Immature natural killer cell (primary cell): ENCODE measurements around the gene HOXD3. TPM values are rescaled to one million over a fixed set of nuclear protein-coding genes. Genes with fewer than 3 reads are reported as not detected.

ENCODE experiments used
- DNase-seq, 3 donors: peaks; one replicate each; pipeline ENCODE4 v3.0.0; 2022; ENCODE audit warnings: mixed read lengths in 1 of 3
- H3K27ac Mint-ChIP-seq, 6 donors: one replicate each; pipeline ENCODE4 v1.8.0; 2020; ENCODE audit warnings: mixed read lengths in 6 of 6, mild to moderate bottlenecking in 5 of 6, inconsistent platforms in 4 of 6, moderate library complexity in 3 of 6
- H3K27me3 Mint-ChIP-seq, 3 donors: one replicate each; pipeline ENCODE4 v1.8.0; 2020 to 2021; ENCODE audit warnings: low read depth in 3 of 3, mild to moderate bottlenecking in 3 of 3, mixed read lengths in 3 of 3, moderate library complexity in 3 of 3, inconsistent platforms in 1 of 3
- H3K36me3 Mint-ChIP-seq, 3 donors: one replicate each; pipeline ENCODE4 v1.8.0; 2020; ENCODE audit warnings: mixed read lengths in 3 of 3, inconsistent platforms in 2 of 3, mild to moderate bottlenecking in 2 of 3
- H3K4me1 Mint-ChIP-seq, 2 donors: one replicate each; pipeline ENCODE4 v1.8.0; 2020; ENCODE audit warnings: inconsistent platforms in 2 of 2, mild to moderate bottlenecking in 2 of 2, mixed read lengths in 2 of 2, moderate library complexity in 1 of 2
- H3K4me3 Mint-ChIP-seq, 5 donors: one replicate each; pipeline ENCODE4 v1.8.0; 2020; ENCODE audit warnings: mild to moderate bottlenecking in 5 of 5, mixed read lengths in 5 of 5, inconsistent platforms in 3 of 5, moderate library complexity in 3 of 5
- H3K9me3 Mint-ChIP-seq, 6 donors: one replicate each; pipeline ENCODE4 v1.8.0; 2020; ENCODE audit warnings: mild to moderate bottlenecking in 6 of 6, mixed read lengths in 6 of 6, inconsistent platforms in 4 of 6, moderate library complexity in 3 of 6
- polyA plus RNA-seq, 3 donors: library from polyadenylated mRNA; unstranded; fragments of 300-500 nt; fragmentation: Illumina TruSeq; gene quantifications; one replicate each; pipeline ENCODE4 v1.2.3, GENCODE V29; 2021

HOXD3 gene
- polyA plus RNA-seq, 3 donors from 2014 or later = not detected

DNA sequence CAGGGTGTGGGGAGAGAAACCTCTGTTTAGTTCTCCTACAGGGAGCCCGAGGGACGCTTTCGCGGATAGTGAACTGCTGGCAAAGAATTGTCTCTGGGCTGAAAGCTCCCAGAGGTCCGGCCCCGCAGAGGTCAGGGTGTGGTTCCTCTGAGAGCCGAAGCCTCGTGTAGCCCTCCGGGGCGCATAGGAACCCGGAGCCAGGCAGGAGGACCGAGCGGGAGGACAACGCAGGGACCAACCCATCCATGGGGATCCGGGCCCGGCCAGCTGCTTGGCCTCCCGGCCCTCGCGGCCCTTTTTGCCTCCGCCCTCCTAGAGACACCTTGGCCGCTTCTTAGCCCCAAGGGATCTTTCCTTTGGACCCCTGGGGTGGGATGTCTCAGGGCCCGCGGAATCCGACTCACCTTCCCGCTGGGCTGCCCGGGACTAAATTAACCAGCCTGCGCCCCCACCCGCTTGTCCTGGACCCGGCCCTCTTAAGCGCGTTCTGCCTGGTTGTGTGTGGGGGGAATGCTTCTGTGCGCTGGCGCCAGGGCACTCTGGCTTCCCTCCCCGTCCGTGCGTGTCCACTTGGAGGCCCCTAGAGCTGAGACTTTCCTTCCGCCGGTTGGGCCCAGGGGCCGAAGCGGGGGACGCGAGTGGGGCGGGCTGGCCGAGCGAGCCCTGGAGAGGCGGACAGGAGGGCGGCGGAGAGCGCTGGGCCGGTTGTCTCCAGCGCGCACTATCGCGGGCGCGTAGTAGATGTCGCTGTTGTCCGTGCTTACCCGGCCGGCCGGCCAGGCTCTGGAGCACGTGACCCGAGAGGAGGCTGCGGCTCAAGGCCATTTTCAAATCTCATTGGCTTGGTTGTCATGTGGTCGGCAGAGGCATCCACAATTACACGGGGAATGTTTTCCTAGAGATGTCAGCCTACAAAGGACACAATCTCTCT lies 41.0 kb upstream of the HOXD3 start, which contains the start of gene HOXD10:
HOXD10 (plus strand) TSS at position 896 of the 931 bp plus-strand sequence. CDS start 56 bp downstream, outside the sequence.
- no peak within 1 kb of the TSS for H3K27ac Mint-ChIP-seq
- H3K4me1 Mint-ChIP-seq = peaks cover 4 to 6% of the 10 kb centered on the region in 2 donors
- peaks cover 3 to 35% (median 4%) of the 10 kb centered on the region in 6 donors for H3K9me3 Mint-ChIP-seq
- DNase-seq = no peak
- H3K27me3 Mint-ChIP-seq = peaks cover 47 to 82% (median 72%) of the 10 kb centered on the region in 3 donors
- peak within 1 kb of the TSS in 1 of 5 donors; percentile 54 for H3K4me3 Mint-ChIP-seq
- H3K36me3 Mint-ChIP-seq = peaks cover 0 to 9% (median 6%) of the 10 kb centered on the region in 3 donors

GRCh38 chr2:176117162-176117822 lies 39.8 kb upstream of the HOXD3 start:
- no peak for DNase-seq
- H3K36me3 Mint-ChIP-seq = peaks cover 0 to 9% (median 6%) of the 10 kb centered on the region in 3 donors
- H3K4me1 Mint-ChIP-seq = peaks cover 4 to 6% of the 10 kb centered on the region in 2 donors
- no peak overlapping the region for H3K27ac Mint-ChIP-seq
- H3K27me3 Mint-ChIP-seq = peaks cover 47 to 75% (median 66%) of the 10 kb centered on the region in 3 donors
- H3K4me3 Mint-ChIP-seq = peak overlapping the region in 1 of 5 donors; percentile 54
- H3K9me3 Mint-ChIP-seq = peaks cover 3 to 38% (median 4%) of the 10 kb centered on the region in 6 donors

DNA sequence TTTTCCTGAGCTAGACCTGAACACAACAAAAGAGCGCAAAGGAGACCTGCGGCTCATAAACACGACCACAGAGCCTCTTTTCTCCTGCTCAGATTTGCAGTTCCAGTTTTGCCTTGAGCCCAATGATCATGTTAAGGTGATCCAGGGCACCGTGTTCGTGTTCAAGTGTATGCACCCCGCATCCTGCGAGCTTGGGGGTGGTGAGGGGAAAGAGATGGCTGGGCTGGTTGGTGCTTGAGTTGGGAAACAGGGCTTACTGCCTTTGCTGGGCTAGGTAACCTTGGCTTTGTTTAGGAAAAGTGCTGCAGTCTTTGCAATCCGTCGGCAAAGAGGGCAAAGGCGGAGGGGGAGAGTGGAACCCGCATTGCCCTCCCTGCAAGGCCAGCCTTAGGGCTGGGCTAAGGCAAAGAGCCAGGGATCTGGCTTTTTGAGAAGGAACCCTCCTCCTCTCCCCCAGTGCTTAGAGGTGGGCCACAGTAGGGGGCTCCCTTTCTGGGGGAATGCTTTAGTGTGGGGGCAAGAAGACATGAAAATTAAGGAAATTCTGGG lies 39.2 kb upstream of the HOXD3 start:
- Mint-ChIP-seq H3K4me3 (peak overlapping the region in 3 of 5 donors; percentile 8 to 75 (median 25)), H3K9me3 (peaks cover 3 to 38% (median 4%) of the 10 kb centered on the region in 6 donors), H3K27me3 (peaks cover 49 to 72% (median 63%) of the 10 kb centered on the region in 3 donors), H3K4me1 (peaks cover 6% of the 10 kb centered on the region in 2 donors), H3K36me3 (peaks cover 0 to 9% (median 6%) of the 10 kb centered on the region in 3 donors), H3K27ac (no peak overlapping the region)
- no peak for DNase-seq

- DNase-seq = no peak
- H3K36me3 Mint-ChIP-seq = peaks cover 0 to 9% (median 6%) of the 10 kb centered on the region in 3 donors
- H3K4me3 Mint-ChIP-seq = peak overlapping the region in 3 of 5 donors; percentile 39 to 75 (median 63)
- peaks cover 49 to 69% (median 59%) of the 10 kb centered on the region in 3 donors for H3K27me3 Mint-ChIP-seq
- H3K4me1 Mint-ChIP-seq = peaks cover 9% of the 10 kb centered on the region in 2 donors
- H3K9me3 Mint-ChIP-seq = peaks cover 0 to 38% (median 4%) of the 10 kb centered on the region in 6 donors
- H3K27ac Mint-ChIP-seq = no peak overlapping the region
These were observed 38.3 kb upstream of the HOXD3 start for GRCh38 chr2:176118601-176119339.

GRCh38 chr2:176120364-176121189 lies 36.5 kb upstream of the HOXD3 start:
- Mint-ChIP-seq H3K36me3 (peaks cover 0 to 9% (median 6%) of the 10 kb centered on the region in 3 donors), H3K4me1 (peaks cover 11% of the 10 kb centered on the region in 2 donors), H3K27ac (no peak overlapping the region), H3K4me3 (no peak overlapping the region), H3K9me3 (peaks cover 0 to 34% (median 4%) of the 10 kb centered on the region in 6 donors), H3K27me3 (peaks cover 57 to 68% (median 62%) of the 10 kb centered on the region in 3 donors)
- no peak for DNase-seq

DNA sequence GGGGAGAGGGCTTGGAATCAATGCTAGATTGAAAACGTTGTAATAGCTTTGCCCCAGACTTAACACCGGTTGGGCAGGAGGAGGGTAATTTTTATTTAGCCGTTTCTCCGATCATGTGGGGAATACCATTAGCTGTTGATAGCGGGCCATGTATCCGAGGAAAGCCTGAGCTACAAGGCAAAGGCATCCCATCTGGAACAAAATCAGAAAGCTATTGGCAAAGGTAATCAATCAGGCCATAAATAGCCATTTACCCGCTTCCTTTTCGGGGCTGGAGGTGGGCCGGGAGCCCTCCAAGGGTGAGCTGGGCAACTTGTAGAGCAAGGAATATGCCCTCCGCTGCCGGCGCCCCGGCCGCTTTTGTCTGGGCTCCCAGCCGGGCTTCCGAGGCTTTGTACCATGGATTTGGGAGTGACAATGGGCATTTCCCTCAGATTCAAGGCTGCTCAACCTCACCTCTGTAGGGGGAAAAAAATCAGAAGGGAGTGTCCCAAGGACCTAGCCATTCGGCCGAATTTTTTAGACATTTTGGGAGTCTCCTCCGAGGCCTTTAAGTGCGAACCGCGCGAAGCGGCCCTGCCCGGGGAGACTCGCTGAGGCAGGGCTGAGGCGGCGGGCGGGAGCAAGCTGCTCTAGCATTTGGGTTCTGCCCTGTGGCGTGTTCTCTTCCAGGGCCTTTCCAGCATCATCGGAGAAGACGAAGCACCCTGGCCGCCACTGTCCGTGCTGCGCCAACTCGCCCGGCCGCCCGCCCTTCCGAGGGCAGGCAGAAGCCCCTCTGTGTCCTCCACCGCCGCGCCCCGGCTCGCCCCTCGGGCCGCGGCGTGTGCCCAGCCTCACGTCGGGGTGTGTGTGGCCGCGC lies 35.7 kb upstream of the HOXD3 start:
- Mint-ChIP-seq H3K36me3 (peaks cover 0 to 9% (median 6%) of the 10 kb centered on the region in 3 donors), H3K4me3 (peak overlapping the region in 1 of 5 donors; percentile 38), H3K4me1 (peaks cover 11% of the 10 kb centered on the region in 2 donors), H3K9me3 (peaks cover 0 to 32% (median 4%) of the 10 kb centered on the region in 6 donors), H3K27me3 (peaks cover 56 to 67% (median 64%) of the 10 kb centered on the region in 3 donors), H3K27ac (no peak overlapping the region)
- no peak for DNase-seq

DNA sequence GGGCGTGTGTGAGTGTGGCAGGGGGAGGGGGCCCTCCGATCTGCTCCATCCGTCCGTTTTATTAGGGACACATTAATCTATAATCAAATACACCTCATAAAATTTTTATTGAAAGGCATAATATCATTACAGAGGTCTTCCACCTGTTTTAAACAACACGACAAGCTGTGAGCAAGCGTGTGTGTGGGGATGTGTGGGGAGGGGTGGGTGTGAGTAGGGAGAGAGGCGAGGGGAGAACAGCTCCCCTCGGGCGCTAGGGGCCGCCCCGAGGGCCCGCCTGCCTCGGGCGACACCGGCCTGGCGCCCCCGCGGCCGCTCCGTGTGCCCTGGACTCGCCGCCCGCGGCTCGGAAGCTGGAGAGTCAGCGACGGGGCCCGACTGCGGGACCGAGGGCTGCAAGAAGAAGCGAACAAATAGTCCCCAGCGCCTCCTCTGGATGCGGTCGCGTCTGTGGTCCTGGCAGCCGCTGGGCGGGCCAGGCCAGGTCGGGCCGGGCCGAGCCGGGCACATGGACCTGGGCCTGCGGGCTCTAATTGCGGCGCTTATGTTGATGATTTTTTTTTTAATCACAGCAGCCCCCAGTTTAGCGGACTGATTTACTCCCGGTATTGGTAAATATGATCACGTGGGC lies 34.9 kb upstream of the HOXD3 start:
- no peak overlapping the region for H3K27ac Mint-ChIP-seq
- peaks cover 0 to 27% (median 6%) of the 10 kb centered on the region in 6 donors for H3K9me3 Mint-ChIP-seq
- peak in 1 of 3 donors; percentile 37 for DNase-seq
- peaks cover 11 to 16% of the 10 kb centered on the region in 2 donors for H3K4me1 Mint-ChIP-seq
- peaks cover 0 to 9% (median 3%) of the 10 kb centered on the region in 3 donors for H3K36me3 Mint-ChIP-seq
- H3K4me3 Mint-ChIP-seq = peak overlapping the region; percentile 58 to 72 (median 69)
- peaks cover 58 to 66% (median 65%) of the 10 kb centered on the region in 3 donors for H3K27me3 Mint-ChIP-seq

DNA sequence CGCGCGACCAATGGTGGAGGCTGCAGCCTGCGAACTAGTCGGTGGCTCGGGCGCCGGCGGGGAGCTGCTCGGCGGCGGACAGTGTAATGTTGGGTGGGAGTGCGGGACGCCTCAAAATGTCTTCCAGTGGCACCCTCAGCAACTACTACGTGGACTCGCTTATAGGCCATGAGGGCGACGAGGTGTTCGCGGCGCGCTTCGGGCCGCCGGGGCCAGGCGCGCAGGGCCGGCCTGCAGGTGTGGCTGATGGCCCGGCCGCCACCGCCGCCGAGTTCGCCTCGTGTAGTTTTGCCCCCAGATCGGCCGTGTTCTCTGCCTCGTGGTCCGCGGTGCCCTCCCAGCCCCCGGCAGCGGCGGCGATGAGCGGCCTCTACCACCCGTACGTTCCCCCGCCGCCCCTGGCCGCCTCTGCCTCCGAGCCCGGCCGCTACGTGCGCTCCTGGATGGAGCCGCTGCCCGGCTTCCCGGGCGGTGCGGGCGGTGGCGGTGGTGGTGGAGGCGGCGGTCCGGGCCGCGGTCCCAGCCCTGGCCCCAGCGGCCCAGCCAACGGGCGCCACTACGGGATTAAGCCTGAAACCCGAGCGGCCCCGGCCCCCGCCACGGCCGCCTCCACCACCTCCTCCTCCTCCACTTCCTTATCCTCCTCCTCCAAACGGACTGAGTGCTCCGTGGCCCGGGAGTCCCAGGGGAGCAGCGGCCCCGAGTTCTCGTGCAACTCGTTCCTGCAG lies 34.3 kb upstream of the HOXD3 start, which contains the start of gene HOXD9:
HOXD9 (plus strand) TSS at position 37 of the 728 bp plus-strand sequence; CDS start at position 87, 50 bp downstream.
- peak in 2 of 3 donors; percentile 19 to 29 for DNase-seq
- H3K27ac Mint-ChIP-seq = no peak within 1 kb of the TSS
- H3K27me3 Mint-ChIP-seq = peaks cover 58 to 73% (median 70%) of the 10 kb centered on the region in 3 donors
- peak within 1 kb of the TSS; percentile 58 to 72 (median 69) for H3K4me3 Mint-ChIP-seq
- peaks cover 13 to 22% of the 10 kb centered on the region in 2 donors for H3K4me1 Mint-ChIP-seq
- H3K9me3 Mint-ChIP-seq = peaks cover 0 to 27% (median 6%) of the 10 kb centered on the region in 6 donors
- peaks cover 0 to 9% (median 3%) of the 10 kb centered on the region in 3 donors for H3K36me3 Mint-ChIP-seq

DNA sequence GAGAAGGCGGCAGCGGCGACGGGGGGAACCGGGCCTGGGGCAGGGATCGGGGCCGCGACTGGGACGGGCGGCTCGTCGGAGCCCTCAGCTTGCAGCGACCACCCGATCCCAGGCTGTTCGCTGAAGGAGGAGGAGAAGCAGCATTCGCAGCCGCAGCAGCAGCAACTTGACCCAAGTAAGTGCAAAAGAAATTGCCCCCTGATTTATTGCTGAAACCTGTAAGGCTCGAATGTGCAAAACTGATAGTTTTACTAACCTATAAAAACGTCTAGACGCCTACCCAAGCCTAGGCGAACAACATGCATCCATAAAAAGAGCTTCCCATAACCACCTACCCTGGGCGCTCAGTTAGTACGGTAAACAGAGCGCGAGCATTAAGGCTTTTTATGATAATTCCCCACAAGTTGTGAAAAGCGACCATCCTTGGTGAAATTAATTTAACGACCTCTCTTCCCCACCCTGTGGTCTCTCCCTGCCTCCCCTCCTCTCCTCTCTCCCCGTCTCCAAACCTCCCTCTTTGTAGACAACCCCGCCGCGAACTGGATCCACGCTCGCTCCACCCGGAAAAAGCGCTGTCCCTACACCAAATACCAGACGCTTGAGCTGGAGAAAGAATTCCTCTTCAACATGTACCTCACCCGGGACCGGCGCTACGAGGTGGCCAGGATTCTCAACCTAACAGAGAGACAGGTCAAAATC lies 33.5 kb upstream of the HOXD3 start:
- Mint-ChIP-seq H3K27me3 (peaks cover 59 to 73% (median 71%) of the 10 kb centered on the region in 3 donors), H3K4me3 (peak overlapping the region in 4 of 5 donors; percentile 21 to 53 (median 36)), H3K36me3 (peaks cover 0 to 5% (median 3%) of the 10 kb centered on the region in 3 donors), H3K4me1 (peaks cover 17 to 28% of the 10 kb centered on the region in 2 donors), H3K27ac (no peak overlapping the region), H3K9me3 (peaks cover 0 to 22% (median 6%) of the 10 kb centered on the region in 6 donors)
- DNase-seq = no peak
